IMR-90 (cell line): ENCODE measurements around the gene ANKRD27. TPM values are rescaled to one million over a fixed set of nuclear protein-coding genes. Genes with fewer than 3 reads are reported as not detected.

Experiments
- ATAC-seq: fragments of 200-7000 bp; cut with Tn5 transposase; 2 replicates; pipeline ENCODE4 v1.9.1; 2020; ENCODE audit warnings: low read depth, mild to moderate bottlenecking, moderate library complexity
- BruUV-seq: library from RNA; stranded (reverse); fragments of 400-500 nt; replicated peaks from 2 replicates; lab custom pipeline; 2021; lab: Mats Ljungman, UMichigan
- CTCF ChIA-PET: fragments of 300-600 bp; formaldehyde crosslinking; extraction: SDS; loops from one replicate; lab custom pipeline; 2021; ENCODE audit warnings: antibody characterized with exemption; lab: Yijun Ruan, JAX
- POLR2A ChIA-PET: fragments of 300-600 bp; sonication (Branson Sonifier 250); formaldehyde crosslinking; loops from one replicate; lab custom pipeline; 2022; ENCODE audit warnings: antibody characterized with exemption; ENCODE audit not compliant: unreplicated experiment; lab: Charles Lee
- DNase-seq: peaks from one replicate; pipeline ENCODE4 v3.0.0; 2013
- H2AFZ ChIP-seq: replicated peaks from 2 replicates; pipeline ENCODE3; 2013; ENCODE audit warnings: low read length, mild to moderate bottlenecking; ENCODE audit not compliant: poor library complexity
- H2AK5ac ChIP-seq: 2 replicates; pipeline ENCODE4 v1.6.1; 2013; ENCODE audit warnings: low read depth, low read length, inconsistent platforms
- H2AK9ac ChIP-seq: replicated peaks from 2 replicates; pipeline ENCODE3; 2013; ENCODE audit warnings: mild to moderate bottlenecking, low read depth, low read length, moderate library complexity; ENCODE audit not compliant: poor library complexity
- H2BK120ac ChIP-seq: 2 replicates; pipeline ENCODE4 v1.6.1; 2013; ENCODE audit warnings: low read depth, low read length, inconsistent platforms
- H2BK15ac ChIP-seq: 3 replicates; pipeline ENCODE4 v1.6.1; 2013; ENCODE audit warnings: low read depth, low read length, inconsistent platforms
- H2BK20ac ChIP-seq: 2 replicates; pipeline ENCODE4 v1.6.1; 2013; ENCODE audit warnings: low read depth, mild to moderate bottlenecking, inconsistent platforms, low read length, moderate library complexity
- H2BK5ac ChIP-seq: 2 replicates; pipeline ENCODE4 v1.6.1; 2013; ENCODE audit warnings: mild to moderate bottlenecking, low read depth, low read length, inconsistent platforms; ENCODE audit not compliant: poor library complexity, severe bottlenecking
- H3K14ac ChIP-seq: replicated peaks from 2 replicates; pipeline ENCODE4 v1.6.1; 2013; ENCODE audit warnings: low read depth, low read length, inconsistent platforms
- H3K18ac ChIP-seq: 2 replicates; pipeline ENCODE4 v1.6.1; 2013; ENCODE audit warnings: low read depth, low read length, control low read depth
- H3K23ac ChIP-seq: 2 replicates; pipeline ENCODE4 v1.6.1; 2013; ENCODE audit warnings: low read depth, low read length, inconsistent platforms
- H3K27ac ChIP-seq: 2 replicates; pipeline ENCODE4 v1.5.1; 2013; ENCODE audit warnings: mild to moderate bottlenecking, control low read depth, low read length; ENCODE audit not compliant: insufficient read depth
- H3K27me3 ChIP-seq: 2 replicates; pipeline ENCODE4 v1.6.1; 2013; ENCODE audit warnings: low read length; ENCODE audit not compliant: control insufficient read depth, insufficient read depth
- H3K36me3 ChIP-seq: 2 replicates; pipeline ENCODE4 v1.6.1; 2013; ENCODE audit warnings: low read length, mixed read lengths; ENCODE audit not compliant: control insufficient read depth, insufficient read depth
- H3K4ac ChIP-seq: 2 replicates; pipeline ENCODE4 v1.6.1; 2013; ENCODE audit warnings: low read depth, low read length, inconsistent platforms
- H3K4me1 ChIP-seq: 2 replicates; pipeline ENCODE4 v1.6.1; 2013; ENCODE audit warnings: low read length, mixed read lengths; ENCODE audit not compliant: control insufficient read depth, insufficient read depth
- H3K4me2 ChIP-seq: 2 replicates; pipeline ENCODE4 v1.6.1; 2013; ENCODE audit warnings: low read depth, mild to moderate bottlenecking, control low read depth, low read length, moderate library complexity
- H3K4me3 ChIP-seq: 2 replicates; pipeline ENCODE4 v1.5.1; 2013; ENCODE audit warnings: low read depth, mild to moderate bottlenecking, control low read depth, low read length, moderate library complexity; ENCODE audit not compliant: insufficient read depth
- H3K56ac ChIP-seq: 2 replicates; pipeline ENCODE4 v1.6.1; 2013; ENCODE audit warnings: low read length, inconsistent platforms; ENCODE audit not compliant: insufficient read depth; ENCODE audit errors: extremely low read depth
- H3K79me1 ChIP-seq, 2 experiments: 2 replicates each; pipeline ENCODE4 v1.6.1; 2013; ENCODE audit warnings: low read length in 2 of 2, inconsistent platforms in 1 of 2, low read depth in 1 of 2
- H3K9ac ChIP-seq: 2 replicates; pipeline ENCODE4 v1.6.1; 2013; ENCODE audit warnings: low read depth, low read length, control low read depth
- H3K9me1 ChIP-seq: 2 replicates; pipeline ENCODE4 v1.6.1; 2013; ENCODE audit warnings: low read length, inconsistent platforms; ENCODE audit not compliant: insufficient read depth
- H3K9me3 ChIP-seq: 2 replicates; pipeline ENCODE4 v1.6.1; 2013; ENCODE audit warnings: low read length; ENCODE audit not compliant: control insufficient read depth, insufficient read depth
- H4K20me1 ChIP-seq: 2 replicates; pipeline ENCODE4 v1.6.1; 2013; ENCODE audit warnings: low read length, inconsistent platforms; ENCODE audit not compliant: insufficient read depth
- H4K5ac ChIP-seq: 2 replicates; pipeline ENCODE4 v1.6.1; 2013; ENCODE audit warnings: mild to moderate bottlenecking, low read depth, low read length, control low read depth
- H4K8ac ChIP-seq, 2 experiments: 2 replicates each; pipeline ENCODE4 v1.6.1; 2013; ENCODE audit warnings: low read depth in 2 of 2, low read length in 2 of 2, control low read depth in 1 of 2, inconsistent platforms in 1 of 2
- H4K91ac ChIP-seq: 2 replicates; pipeline ENCODE4 v1.6.1; 2013; ENCODE audit warnings: low read depth, low read length, inconsistent platforms; ENCODE audit not compliant: insufficient read depth
- CEBPB ChIP-seq: IDR thresholded peaks from 2 replicates; pipeline ENCODE4 v1.6.1; 2012; ENCODE audit warnings: low read depth, low read length, improper control_type of control experiment
- NFE2L2 ChIP-seq: fragments of 150-350 bp; IDR thresholded peaks from 2 replicates; pipeline ENCODE4 v1.6.1; 2016; ENCODE audit warnings: low read depth, mild to moderate bottlenecking, low read length
- RCOR1 ChIP-seq: IDR thresholded peaks from 2 replicates; pipeline ENCODE4 v1.6.1; 2012; ENCODE audit warnings: mild to moderate bottlenecking, low read length, improper control_type of control experiment; ENCODE audit not compliant: insufficient replicate concordance
- WGBS, 2 experiments: methylation state at CpG; one replicate each; pipeline versions ENCODE4 v1.1.5 to v1.1.7; 2013; ENCODE audit warnings: missing lambda C conversion rate in 2 of 2; ENCODE audit not compliant: insufficient read length in 1 of 2; ENCODE audit errors: extremely low coverage in 2 of 2; 5-methylcytosine and 5-hydroxymethylcytosine counted together
- dilution Hi-C: fragments of 300-500 bp; cut with HindIII; formaldehyde crosslinking; loops from one replicate; pipeline ENCODE4 v1.14.3; 2018; ENCODE audit warnings: low sequenced_read_pairs; ENCODE audit not compliant: unreplicated experiment
- in situ Hi-C: fragments of 300-500 bp; cut with MboI; formaldehyde crosslinking; loops from 3 replicates; pipeline ENCODE4 v1.14.3; 2019; ENCODE audit warnings: low sequenced_read_pairs, inconsistent platforms, mixed read lengths
- intact Hi-C: fragments of 100-400 bp; cut with micrococcal nuclease; formaldehyde crosslinking; loops from 2 replicates; pipeline ENCODE4 v1.10.0; 2022
- polyA plus RNA-seq, 3 experiments: library from polyadenylated mRNA; depleted of rRNA; stranded (reverse); fragments of >200 nt; gene quantifications; 2 replicates each; pipeline ENCODE4 v1.2.3, GENCODE V29; 2012; ENCODE audit warnings: low replicate concordance in 1 of 3
- total RNA-seq: library from RNA; depleted of rRNA; stranded (reverse); fragments of >200 nt; gene quantifications from 2 replicates; pipeline ENCODE4 v1.2.3, GENCODE V29; 2012

The ANKRD27 gene
- total and polyA plus RNA-seq, 2 of the 4 experiments (the other 2 are of a cell fraction), result 16.7 to 35.0 TPM

GRCh38 chr19:32580353-32580900 is 94.6 kb downstream of the ANKRD27 start:
- H2BK15ac ChIP-seq, result no peak overlapping the region
- peak overlapping the region; percentile 15; the same call in 1 of the 2 replicates for H3K4ac ChIP-seq
- H4K8ac ChIP-seq, result peak overlapping the region; percentile 94 to 96
- H3K23ac ChIP-seq, result no peak overlapping the region
- H3K4me2 ChIP-seq, result peak overlapping the region; percentile 83
- dilution Hi-C loops, result no loop called here
- ChIA-PET CTCF (interaction anchor here (0.6 to 1.4 kb wide), 2 partner anchors 10 to 85 kb away, joined by 3 read pairs; no protein-coding TSS in a partner anchor), POLR2A (interaction anchor here (1.0 kb wide), 1 partner anchor 175 kb away, joined by 3 read pairs; the partner anchor contains the start of gene DPY19L3)
- H3K4me3 ChIP-seq, result peak overlapping the region; percentile 81
- H3K18ac ChIP-seq, result no peak overlapping the region
- H2BK5ac ChIP-seq, result peak overlapping the region; percentile 26
- H3K9me1 ChIP-seq, result no peaks in the 10 kb centered on the region
- no peak overlapping the region for H2BK120ac ChIP-seq
- TF ChIP-seq CEBPB (no peak), NFE2L2 (no peak), RCOR1 (no peak)
- peak overlapping the region; percentile 96 for H2AFZ ChIP-seq
- H3K27me3 ChIP-seq, result no peaks in the 10 kb centered on the region
- 0 out of 2 replicates have a peak, but pooled peaks cover 6% of the 10 kb centered on the region for H4K20me1 ChIP-seq
- H3K79me1 ChIP-seq, result peaks cover 28 to 30% of the 10 kb centered on the region in 2 experiments
- H3K4me1 ChIP-seq, result peaks cover 2% of the 10 kb centered on the region; the same call in 1 of the 2 replicates
- intact Hi-C loops, result loop anchor here (5.0 to 10.0 kb wide), 3 partner anchors 126 to 504 kb away; partner anchors contain the start of genes GPATCH1 and ZNF507
- peak overlapping the region; percentile 75 for H3K9ac ChIP-seq
- peak overlapping the region; percentile 87 for H4K91ac ChIP-seq
- in situ Hi-C loops, result no loop called here
- H3K27ac ChIP-seq, result peak overlapping the region; percentile 28
- no peak for DNase-seq
- peak overlapping the region; percentile 27; the same call in 1 of the 2 replicates for H4K5ac ChIP-seq
- peak; percentile 15 for ATAC-seq
- no TSS peak for BruUV-seq
- H3K36me3 ChIP-seq, result peaks cover 13% of the 10 kb centered on the region
- H2BK20ac ChIP-seq, result no peak overlapping the region
- WGBS, 2 experiments, result 40% methylated on average over 2 of the region's 22 CpGs; no CpG with 5 or more reads in 1 of the 2 experiments
- no peaks in the 10 kb centered on the region for H3K9me3 ChIP-seq
- no peak overlapping the region for H3K56ac ChIP-seq
- H3K14ac ChIP-seq, result no peak overlapping the region
- no peak overlapping the region for H2AK5ac ChIP-seq
- H2AK9ac ChIP-seq, result peak overlapping the region; percentile 87
